NCI-H510A (cell line): Measurements from ENCODE around the gene HTR2C.
"Not testable (repeated sequence)": the region's sequence is repeated elsewhere in the genome, so short reads cannot be mapped to it uniquely, and the experiment has no call there.

Source experiments
- DNase-seq: peaks from one replicate; lab custom pipeline; 2025; lab: John Stamatoyannopoulos, UW

Gene HTR2C

DNA sequence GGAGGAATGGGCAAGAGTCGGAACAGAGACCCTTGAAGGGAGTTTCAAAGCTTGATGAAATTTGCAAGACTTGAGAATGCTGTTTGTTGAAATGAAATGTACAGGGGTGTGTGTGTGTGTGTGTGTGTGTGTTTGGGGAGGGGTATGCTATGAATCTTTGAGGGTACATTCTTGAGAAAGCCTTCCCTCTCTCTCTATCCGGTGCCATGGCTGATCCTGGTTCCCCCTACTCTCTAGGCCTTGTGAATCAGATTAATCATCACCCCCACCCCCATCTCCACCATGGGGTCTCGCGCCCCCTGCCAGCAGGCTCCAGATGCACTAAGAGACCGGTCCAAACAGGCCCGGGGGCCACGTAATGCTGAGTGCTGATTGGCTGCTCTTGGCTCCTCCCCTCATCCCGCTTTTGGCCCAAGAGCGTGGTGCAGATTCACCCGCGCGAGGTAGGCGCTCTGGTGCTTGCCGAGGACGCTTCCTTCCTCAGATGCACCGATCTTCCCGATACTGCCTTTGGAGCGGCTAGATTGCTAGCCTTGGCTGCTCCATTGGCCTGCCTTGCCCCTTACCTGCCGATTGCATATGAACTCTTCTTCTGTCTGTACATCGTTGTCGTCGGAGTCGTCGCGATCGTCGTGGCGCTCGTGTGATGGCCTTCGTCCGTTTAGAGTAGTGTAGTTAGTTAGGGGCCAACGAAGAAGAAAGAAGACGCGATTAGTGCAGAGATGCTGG lies at the start of gene HTR2C:
HTR2C (plus strand) TSS at position 441 of the 729 bp plus-strand sequence. CDS start 142,851 bp downstream, outside the sequence.
- no peak for DNase-seq

GRCh38 chrX:114580336-114580735 lies 3.5 kb upstream of the HTR2C start:
- no peak for DNase-seq

DNA sequence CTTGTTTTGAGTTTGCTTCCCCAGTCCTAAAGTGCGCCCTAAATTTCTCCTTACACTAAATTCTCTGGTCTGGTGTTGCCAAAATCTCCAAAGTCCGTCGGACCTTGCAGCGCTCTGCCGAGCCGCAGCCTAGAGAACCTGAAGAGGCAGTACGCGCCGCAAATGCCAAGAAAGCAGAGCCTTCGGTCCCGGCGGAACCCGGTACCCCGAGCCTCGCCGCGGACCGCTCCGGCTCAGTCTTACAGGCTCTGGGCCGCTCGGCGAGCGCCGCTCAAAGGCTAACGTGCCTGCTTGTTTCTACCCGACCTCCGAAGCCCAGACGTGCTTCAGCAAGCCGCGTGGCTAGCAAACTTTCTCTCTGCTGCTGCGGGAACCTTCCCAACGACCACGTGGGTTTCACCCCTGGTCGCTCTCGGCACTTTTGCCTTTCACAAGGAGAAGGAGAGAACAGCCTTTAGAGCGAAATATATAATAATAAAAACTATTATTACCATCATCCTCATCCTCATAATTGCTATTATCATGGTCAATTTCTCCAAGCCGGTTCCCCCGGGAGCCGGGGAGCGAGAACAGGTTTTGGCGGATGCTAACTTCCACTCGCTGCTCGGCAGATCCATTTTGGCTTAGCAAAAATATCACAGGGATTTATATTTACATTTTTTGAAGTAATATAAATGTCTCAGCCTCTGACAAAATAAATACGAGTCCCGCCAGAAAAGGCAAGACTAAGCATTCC lies 2.2 kb upstream of the HTR2C start:
- no peak for DNase-seq

GRCh38 chrX:114582264-114582632 lies 1.6 kb upstream of the HTR2C start:
- no peak for DNase-seq

DNA sequence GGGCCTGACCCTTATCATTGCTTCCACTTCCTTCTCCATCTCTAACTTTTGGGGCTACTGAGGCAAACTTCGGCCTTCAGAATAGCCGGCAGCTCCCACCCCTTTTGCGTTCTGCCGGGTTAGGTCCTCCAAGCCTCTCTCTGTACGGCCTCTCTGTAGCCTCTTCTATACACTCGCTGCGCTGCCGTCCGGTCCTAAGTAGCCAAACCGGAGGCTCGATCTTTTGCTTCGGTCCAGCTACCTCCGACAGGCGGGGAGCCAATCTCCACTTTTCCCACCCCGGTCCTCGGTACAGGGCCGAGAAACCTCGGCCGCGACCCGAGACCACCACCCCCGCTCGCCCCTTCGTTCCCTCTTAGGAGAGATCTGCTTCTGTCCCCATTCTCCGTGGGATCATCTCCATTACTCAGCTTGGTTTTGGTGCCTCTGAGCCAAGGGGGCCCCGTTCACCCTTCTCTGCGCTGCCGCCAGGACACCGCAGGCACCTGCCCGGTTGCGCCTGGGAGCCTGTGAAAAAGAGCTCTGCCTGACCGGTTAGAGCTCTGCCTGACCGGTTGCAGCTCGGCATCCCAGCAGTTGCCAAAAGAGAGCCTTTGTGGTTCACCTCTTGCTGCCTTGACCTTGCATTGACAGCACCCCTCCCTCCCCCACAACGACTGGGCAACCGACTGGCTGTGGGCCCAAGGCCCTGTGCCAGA lies 1.0 kb upstream of the HTR2C start:
- no peak for DNase-seq

DNA sequence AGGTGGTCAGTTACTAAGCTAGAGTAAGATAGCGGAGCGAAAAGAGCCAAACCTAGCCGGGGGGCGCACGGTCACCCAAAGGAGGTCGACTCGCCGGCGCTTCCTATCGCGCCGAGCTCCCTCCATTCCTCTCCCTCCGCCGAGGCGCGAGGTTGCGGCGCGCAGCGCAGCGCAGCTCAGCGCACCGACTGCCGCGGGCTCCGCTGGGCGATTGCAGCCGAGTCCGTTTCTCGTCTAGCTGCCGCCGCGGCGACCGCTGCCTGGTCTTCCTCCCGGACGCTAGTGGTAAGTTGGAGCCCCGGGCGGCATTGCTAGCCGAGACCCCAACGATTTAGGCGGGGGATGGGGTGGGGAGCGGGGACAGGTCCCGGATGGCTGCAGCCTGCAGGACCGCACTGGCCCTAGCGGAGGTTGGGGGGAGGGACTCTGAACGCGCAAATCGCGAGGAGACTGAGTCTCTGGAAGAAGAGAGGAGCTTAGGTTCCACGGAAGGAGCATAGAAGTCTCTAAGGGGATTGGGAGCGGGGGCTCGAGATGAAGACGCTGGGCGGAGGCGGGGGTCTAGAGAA lies 573 bp downstream of the HTR2C start:
- no peak for DNase-seq

DNA sequence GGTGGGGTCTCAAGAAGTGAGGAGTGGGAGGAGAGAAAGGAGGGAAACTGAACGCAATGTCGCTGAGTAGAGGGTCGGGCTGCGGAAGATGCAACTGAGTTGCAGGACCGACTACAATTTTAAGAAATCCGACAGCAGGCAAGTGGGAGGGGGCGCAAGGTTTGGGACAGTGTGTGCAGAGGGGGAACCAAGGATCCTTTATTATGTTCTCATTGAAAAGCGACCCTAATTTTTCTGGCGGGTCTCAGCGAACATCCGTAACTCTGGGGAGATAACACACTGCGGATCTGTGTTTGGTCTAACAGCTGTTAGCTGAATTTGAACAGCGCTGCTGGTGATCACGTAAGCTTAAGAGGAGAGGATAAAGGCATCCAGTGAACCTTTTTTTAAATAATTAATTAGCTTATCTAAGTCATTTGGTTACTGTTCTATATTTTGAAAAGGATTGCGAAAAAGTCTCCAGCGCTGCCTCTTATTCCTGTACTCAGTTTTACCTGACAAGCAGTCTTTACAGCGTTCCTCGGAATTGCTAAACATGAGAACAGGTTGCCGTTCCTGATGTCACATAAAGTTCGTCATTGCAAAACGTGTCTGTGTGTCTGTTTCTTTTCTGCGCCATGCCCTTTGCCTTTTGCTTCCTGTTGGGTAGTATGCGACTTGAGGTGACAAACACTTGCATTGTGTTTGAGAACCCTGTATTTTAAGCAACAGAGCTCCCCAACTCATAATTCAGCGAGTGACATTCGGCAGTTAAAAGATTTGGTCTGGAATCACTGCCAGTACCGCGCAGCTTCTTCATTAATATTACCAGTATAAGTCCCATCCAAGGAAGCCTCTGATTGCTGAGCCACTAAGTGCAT lies 1.3 kb downstream of the HTR2C start:
- no peak for DNase-seq

GRCh38 chrX:114591121-114591520 lies 7.2 kb downstream of the HTR2C start:
- no peak for DNase-seq

- DNase-seq = no peak
Observed at GRCh38 chrX:114599305-114599704, 15.4 kb downstream of the HTR2C start.

GRCh38 chrX:114599911-114600310 lies 16.0 kb downstream of the HTR2C start:
- no peak for DNase-seq

- not testable (repeated sequence) for DNase-seq
Observed at GRCh38 chrX:114606619-114607018, 22.7 kb downstream of the HTR2C start.

DNA sequence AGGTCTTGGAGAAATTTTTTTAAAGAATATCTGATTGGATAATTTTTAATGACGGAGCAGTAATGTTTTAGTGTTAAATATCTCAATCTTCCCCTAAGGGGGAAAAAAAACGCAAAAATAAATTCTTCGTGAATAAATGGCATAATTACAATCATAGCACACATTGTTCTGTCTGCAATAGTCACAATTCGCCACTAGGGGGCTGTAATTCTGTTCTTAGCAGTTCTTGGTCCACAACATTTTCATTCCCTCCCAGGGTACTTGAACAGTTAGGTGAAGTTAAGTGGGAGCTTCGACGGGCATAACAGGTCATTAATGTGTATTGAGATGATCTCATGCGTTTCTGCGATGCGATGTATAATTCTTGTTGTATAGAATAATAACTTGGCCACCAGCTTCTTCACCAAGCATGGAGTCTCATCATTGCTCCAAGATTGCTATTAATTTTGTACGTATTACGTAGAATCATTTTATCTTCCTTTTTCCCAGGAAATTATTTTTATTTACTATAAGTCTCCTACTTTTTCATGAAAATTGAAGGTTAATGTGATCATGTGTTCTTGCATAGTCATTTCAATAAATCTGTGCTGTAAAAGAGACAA lies 27.2 kb downstream of the HTR2C start:
- DNase-seq = peak; percentile 0

DNA sequence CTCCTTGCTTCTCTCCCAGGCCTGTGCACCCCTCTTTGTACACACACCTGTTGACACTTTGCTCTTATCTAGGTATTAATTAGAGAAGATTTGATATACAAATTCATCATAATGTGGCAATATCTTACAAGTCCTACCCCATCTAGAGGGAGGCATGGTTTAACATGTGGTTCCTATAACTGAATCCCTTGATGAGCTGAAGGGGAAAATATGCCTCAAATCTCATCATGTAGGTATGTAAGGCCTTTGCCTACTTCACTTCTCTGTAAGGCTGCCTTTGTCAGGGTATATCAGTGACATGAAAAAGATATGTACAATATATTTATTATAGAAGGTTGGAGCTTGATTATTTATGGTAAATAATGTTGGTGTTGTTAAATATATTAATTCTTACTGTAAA lies 31.9 kb downstream of the HTR2C start:
- no peak for DNase-seq

DNA sequence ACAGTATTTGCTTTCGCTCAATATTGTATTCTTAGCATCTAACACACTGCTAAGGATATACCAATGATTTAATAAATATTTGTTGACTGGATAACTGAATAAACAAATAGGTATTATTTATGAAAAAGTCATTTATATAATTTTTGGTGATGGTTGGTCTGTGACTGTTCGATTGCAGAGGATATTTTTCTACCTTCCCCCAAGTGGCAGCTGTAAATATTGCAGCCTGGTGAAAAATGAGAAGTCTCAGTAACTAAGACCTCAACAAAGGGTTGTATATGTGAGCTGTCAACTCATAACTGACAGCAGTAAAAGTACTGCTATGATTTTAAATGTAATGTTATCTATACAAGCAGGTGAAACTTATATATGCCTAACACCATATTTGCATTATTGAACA lies 36.0 kb downstream of the HTR2C start:
- DNase-seq = no peak

DNA sequence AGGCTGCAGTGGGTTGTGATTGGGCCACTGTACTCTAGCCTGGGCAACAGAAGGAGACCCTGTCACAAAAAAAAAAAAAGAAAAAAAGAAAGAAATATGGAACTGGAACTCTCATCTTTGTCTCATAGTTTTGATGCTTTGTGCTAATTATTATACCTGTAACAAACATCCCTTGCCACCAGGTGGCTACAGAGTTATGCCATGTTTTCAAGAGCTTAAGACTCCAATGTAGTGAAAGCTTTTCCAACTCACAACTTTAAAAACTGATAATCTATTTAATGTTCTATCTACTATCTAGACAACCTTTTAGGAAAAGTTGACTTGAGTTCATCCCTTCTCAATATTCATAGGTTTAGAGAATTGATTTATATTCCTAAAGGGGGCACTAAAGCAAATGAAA lies 42.4 kb downstream of the HTR2C start:
- no peak for DNase-seq

DNA sequence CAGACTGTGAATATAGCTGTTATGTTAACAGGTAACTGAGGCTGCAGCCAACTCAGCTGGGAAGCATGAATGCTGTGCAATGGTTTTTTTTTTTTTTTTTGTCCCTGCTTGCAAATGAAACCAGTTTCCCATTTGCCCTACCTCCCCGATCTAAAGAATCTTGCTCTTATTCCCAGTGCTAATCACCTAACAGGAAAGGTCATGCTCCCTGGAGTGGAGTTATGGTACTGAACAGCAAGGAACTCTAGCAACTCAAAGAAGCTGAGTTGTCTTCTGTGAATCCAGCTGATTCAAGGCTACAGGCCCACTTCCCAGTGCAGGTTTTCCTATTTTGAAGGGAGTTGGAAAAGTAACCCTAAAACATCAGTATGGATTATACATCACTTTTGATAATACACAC lies 52.1 kb downstream of the HTR2C start:
- DNase-seq = no peak

DNA sequence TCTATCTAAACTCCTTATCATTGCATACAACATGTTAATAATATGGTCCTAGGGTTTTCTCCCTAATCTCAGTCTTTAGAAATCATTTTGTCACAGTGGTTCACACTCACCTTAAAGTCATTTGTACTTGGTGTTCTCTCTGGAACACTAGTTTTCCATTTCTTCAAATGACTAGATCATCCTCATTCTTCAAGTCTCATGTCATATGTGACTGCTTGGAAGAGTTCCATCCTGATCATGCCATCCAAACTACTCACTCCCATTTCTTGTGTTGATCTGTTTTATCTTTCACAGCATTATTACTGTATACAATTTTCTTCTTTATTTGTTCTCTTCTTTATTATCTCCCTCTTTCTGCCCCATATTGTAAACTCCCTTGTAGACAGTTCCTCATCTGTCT lies 66.5 kb downstream of the HTR2C start:
- DNase-seq = no peak

GRCh38 chrX:114675365-114675764 lies 91.5 kb downstream of the HTR2C start:
- no peak for DNase-seq

DNA sequence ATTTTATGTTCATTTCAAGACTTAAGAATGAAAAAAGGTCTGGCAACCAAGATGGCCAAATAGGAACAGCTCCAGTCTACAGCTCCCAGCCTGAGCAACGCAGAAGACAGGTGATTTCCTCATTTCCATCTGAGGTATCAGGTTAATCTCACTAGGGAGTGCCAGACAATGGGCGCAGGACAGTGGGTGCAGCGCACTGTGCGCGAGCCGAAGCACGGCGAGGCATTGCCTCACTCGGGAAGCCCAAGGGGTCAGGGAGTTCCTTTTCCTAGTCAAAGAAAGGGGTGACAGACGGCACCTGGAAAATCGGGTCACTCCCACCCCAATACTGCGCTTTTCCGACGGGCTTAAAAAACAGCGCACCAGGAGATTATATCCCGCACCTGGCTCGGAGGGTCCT lies 116.6 kb downstream of the HTR2C start:
- DNase-seq = not testable (repeated sequence)

DNA sequence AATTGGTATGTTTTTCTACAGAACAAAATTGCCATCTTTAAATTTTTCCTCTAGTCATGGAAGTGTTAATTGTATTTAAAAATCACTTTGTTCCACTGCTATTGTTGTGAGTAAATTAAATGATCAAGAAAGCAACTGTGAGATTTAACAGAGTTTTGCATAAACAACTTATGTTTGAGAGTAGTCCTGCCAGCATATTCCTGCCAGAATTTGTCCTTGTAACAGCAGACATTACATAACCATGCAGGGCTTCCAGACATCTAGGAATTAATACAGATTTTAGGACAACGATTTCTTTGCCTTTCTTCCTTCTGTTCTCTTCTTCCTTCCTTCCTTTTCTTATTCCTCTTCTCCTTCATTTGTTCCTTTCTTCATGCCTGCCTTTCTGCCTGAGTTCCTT lies 125.5 kb downstream of the HTR2C start:
- no peak for DNase-seq

DNA sequence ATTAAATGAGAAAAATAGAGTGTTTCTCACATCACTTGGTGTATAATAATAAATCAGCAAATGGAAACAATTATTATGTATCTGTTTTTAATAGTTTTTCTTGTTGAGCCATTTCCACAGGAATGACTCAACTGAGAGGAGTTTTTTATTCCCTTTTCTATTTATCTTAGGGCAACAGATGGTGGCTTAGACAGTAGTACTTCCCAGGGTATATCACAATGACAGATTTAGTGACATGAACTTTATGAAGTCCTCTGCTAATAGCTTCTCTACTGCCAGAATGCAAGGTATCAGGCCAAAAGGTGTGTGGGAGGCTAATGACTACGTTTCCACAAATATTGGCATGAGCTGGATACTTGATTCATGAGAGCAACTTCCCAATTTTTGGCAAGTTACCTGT lies 126.7 kb downstream of the HTR2C start:
- DNase-seq = no peak
